Smooth muscle cell (in vitro differentiated cells): Measurements from ENCODE around the gene ATG4B. TPM values are rescaled to one million over a fixed set of nuclear protein-coding genes. Genes with fewer than 3 reads are reported as not detected.

Source experiments
- DNase-seq: peaks from one replicate; lab custom pipeline; 2025; ENCODE audit not compliant: unreplicated experiment; lab: John Stamatoyannopoulos, UW
- H2AFZ ChIP-seq: fragments of 200-600 bp; sonication (generic); 2 replicates; pipeline ENCODE4 v1.6.0; 2016; ENCODE audit warnings: antibody characterized with exemption, low read depth, mild to moderate bottlenecking
- H3F3A ChIP-seq: fragments of 200-600 bp; sonication (generic); 2 replicates; pipeline ENCODE4 v1.6.0; 2017; ENCODE audit warnings: antibody characterized with exemption, low read depth
- H3K27ac ChIP-seq: fragments of 200-600 bp; sonication (generic); 2 replicates; pipeline ENCODE4 v1.5.1; 2016; ENCODE audit warnings: low read depth, mild to moderate bottlenecking
- H3K27me3 ChIP-seq: fragments of 200-600 bp; sonication (generic); 2 replicates; pipeline ENCODE4 v1.6.1; 2016; ENCODE audit warnings: low read depth, mild to moderate bottlenecking
- H3K36me3 ChIP-seq: fragments of 200-600 bp; sonication (generic); 2 replicates; pipeline ENCODE4 v1.5.1; 2016; ENCODE audit warnings: low read depth
- H3K4me1 ChIP-seq: fragments of 200-600 bp; sonication (generic); 2 replicates; pipeline ENCODE4 v1.5.1; 2016; ENCODE audit warnings: low read depth
- H3K4me2 ChIP-seq: fragments of 200-600 bp; sonication (generic); 2 replicates; pipeline ENCODE4 v1.6.0; 2016; ENCODE audit warnings: mild to moderate bottlenecking
- H3K4me3 ChIP-seq: fragments of 200-600 bp; sonication (generic); 2 replicates; pipeline ENCODE4 v1.5.1; 2016; ENCODE audit warnings: mild to moderate bottlenecking
- H3K79me2 ChIP-seq: fragments of 200-600 bp; sonication (generic); 2 replicates; pipeline ENCODE4 v1.6.0; 2016; ENCODE audit warnings: low read depth, mild to moderate bottlenecking
- H3K9ac ChIP-seq: fragments of 200-600 bp; sonication (generic); 2 replicates; pipeline ENCODE4 v1.6.0; 2016; ENCODE audit warnings: low read depth
- H3K9me3 ChIP-seq: fragments of 200-600 bp; sonication (generic); replicated peaks from 2 replicates; pipeline ENCODE4 v1.5.1; 2016; ENCODE audit warnings: low read depth
- H4K20me1 ChIP-seq: fragments of 200-600 bp; sonication (generic); 2 replicates; pipeline ENCODE4 v1.6.0; 2016; ENCODE audit warnings: low read depth
- CTCF ChIP-seq: fragments of 200-600 bp; sonication (generic); IDR thresholded peaks from 2 replicates; pipeline ENCODE4 v1.5.1; 2017; ENCODE audit warnings: borderline replicate concordance, mild to moderate bottlenecking, antibody characterized with exemption; ENCODE audit not compliant: insufficient read depth, poor library complexity, severe bottlenecking
- WGBS: methylation state at CpG from one replicate; pipeline ENCODE4 v1.1.7; 2016; ENCODE audit warnings: low lambda C conversion rate; 5-methylcytosine and 5-hydroxymethylcytosine counted together
- polyA plus RNA-seq: library from polyadenylated mRNA; unstranded; fragments of >200 nt; fragmentation: Nextera tagmentation; extraction: Ambion mirVana; gene quantifications from 2 replicates; pipeline ENCODE4 v1.2.1, GENCODE V29; 2016
- total RNA-seq: library from RNA; depleted of rRNA; stranded (reverse); fragments of >200 nt; gene quantifications from 2 replicates; pipeline ENCODE4 v1.2.3, GENCODE V29; 2014

The ATG4B gene
- total and polyA plus RNA-seq, 2 experiments from 2014 or later = 70.3 to 91.3 TPM

GRCh38 chr2:241633561-241633960 is 3.9 kb upstream of the ATG4B start:
- WGBS = 95% methylated on average over 17 of the region's 17 CpGs
- peaks cover 84% of the 10 kb centered on the region for H3K79me2 ChIP-seq
- no peak overlapping the region for H3K4me2 ChIP-seq

GRCh38 chr2:241635756-241636155 is 1.7 kb upstream of the ATG4B start:
- peaks cover 4% of the 10 kb centered on the region for H3F3A ChIP-seq
- H2AFZ ChIP-seq = peak overlapping the region; percentile 41
- no peak for DNase-seq
- peak overlapping the region; percentile 76 for H3K9ac ChIP-seq
- peaks cover 15% of the 10 kb centered on the region for H3K4me1 ChIP-seq
- no peak for TF ChIP-seq CTCF
- H3K79me2 ChIP-seq = peaks cover 88% of the 10 kb centered on the region
- peak overlapping the region; percentile 86 for H3K4me2 ChIP-seq
- no peaks in the 10 kb centered on the region for H3K9me3 ChIP-seq
- H3K36me3 ChIP-seq = no peaks in the 10 kb centered on the region
- H4K20me1 ChIP-seq = peaks cover 67% of the 10 kb centered on the region
- H3K4me3 ChIP-seq = peak overlapping the region; percentile 99
- 35% methylated on average over 6 of the region's 6 CpGs for WGBS
- H3K27ac ChIP-seq = peak overlapping the region; percentile 47
- no peaks in the 10 kb centered on the region for H3K27me3 ChIP-seq

More at GRCh38 chr2:241633561-241633960, 3.9 kb upstream of the ATG4B start:
- Histone ChIP-seq H3K27ac (no peak overlapping the region), H4K20me1 (peaks cover 65% of the 10 kb centered on the region), H3K27me3 (no peaks in the 10 kb centered on the region), H3K4me3 (no peak overlapping the region), H3F3A (peaks cover 4% of the 10 kb centered on the region), H3K36me3 (no peaks in the 10 kb centered on the region), H3K9ac (no peak overlapping the region), H3K9me3 (no peaks in the 10 kb centered on the region), H3K4me1 (peaks cover 11% of the 10 kb centered on the region), H2AFZ (no peak overlapping the region)
- no peak for DNase-seq
- no peak for TF ChIP-seq CTCF

DNA sequence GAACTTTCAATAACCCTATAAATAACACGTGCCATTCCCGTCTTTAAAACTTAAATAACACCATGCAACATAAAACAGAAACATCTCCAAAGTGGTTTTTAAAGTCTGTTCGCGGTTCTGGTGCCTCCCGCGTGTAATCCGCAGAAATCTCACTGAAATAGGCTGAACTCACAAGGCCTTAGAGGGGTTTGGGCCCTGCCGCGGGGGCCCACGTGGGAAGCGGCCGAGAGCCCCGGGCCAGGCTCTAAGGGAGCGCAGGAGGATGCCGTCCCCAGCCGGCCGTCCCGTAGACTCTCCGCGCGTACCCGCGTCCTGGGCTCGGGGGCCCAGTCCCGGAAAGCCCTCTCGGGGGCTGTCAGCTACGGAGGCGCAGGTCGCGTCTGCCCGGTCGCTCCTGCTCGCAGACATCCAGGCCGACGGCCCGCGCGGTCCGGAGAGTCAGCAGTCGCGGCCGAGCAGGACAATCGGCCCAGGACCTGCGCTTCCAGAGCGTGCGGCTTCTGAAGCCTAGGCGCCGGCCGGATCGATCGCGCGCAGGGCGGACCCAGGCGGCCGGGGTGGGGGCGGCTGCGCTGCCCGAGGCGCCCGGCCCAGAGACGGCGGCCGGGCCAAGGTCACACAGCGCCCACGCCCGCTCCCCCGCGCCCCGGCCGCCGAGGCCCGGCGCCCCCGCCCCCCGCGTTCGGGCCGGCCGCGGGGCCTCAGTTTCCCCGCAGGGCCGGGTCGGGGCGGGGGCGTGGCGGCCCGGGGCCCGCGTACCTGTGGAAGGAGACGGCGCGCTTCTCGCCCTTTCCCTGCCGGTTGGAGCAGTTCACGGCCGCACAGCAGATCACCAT is 1.1 kb upstream of the ATG4B start:
- peak overlapping the region; percentile 86 for H3K4me2 ChIP-seq
- peak overlapping the region; percentile 47 for H3K27ac ChIP-seq
- peak overlapping the region; percentile 76 for H3K9ac ChIP-seq
- peak overlapping the region; percentile 41 for H2AFZ ChIP-seq
- no peaks in the 10 kb centered on the region for H3K36me3 ChIP-seq
- H3K27me3 ChIP-seq = no peaks in the 10 kb centered on the region
- no peaks in the 10 kb centered on the region for H3K9me3 ChIP-seq
- WGBS = 2% methylated on average over 51 of the region's 97 CpGs
- DNase-seq = no peak
- H3K79me2 ChIP-seq = peaks cover 88% of the 10 kb centered on the region
- H3K4me1 ChIP-seq = peaks cover 15% of the 10 kb centered on the region
- H4K20me1 ChIP-seq = peaks cover 71% of the 10 kb centered on the region
- peak overlapping the region; percentile 99 for H3K4me3 ChIP-seq
- TF ChIP-seq CTCF = no peak
- H3F3A ChIP-seq = peaks cover 4% of the 10 kb centered on the region
